HFFc6 (cell line): ENCODE data around the gene LRRC10B. TPM values are rescaled to one million over a fixed set of nuclear protein-coding genes. Genes with fewer than 3 reads are reported as not detected.

Experiments used
- DNase-seq: peaks from one replicate; pipeline ENCODE4 v3.0.0-alpha.2; 2018
- H3K27ac Mint-ChIP-seq: 2 replicates; pipeline ENCODE4 v1.8.0; 2020; ENCODE audit warnings: mild to moderate bottlenecking, mixed read lengths
- H3K27me3 Mint-ChIP-seq: 2 replicates; pipeline ENCODE4 v1.8.0; 2021; ENCODE audit warnings: mild to moderate bottlenecking, moderate library complexity, mixed read lengths; ENCODE audit not compliant: insufficient read depth
- H3K36me3 Mint-ChIP-seq: 2 replicates; pipeline ENCODE4 v1.8.0; 2021; ENCODE audit warnings: low read depth, mixed read lengths
- H3K4me1 Mint-ChIP-seq: 2 replicates; pipeline ENCODE4 v1.8.0; 2020; ENCODE audit warnings: low read depth, mixed read lengths
- H3K4me3 Mint-ChIP-seq: 2 replicates; pipeline ENCODE4 v1.8.0; 2020; ENCODE audit warnings: mild to moderate bottlenecking, moderate library complexity, mixed read lengths
- H3K9me3 Mint-ChIP-seq: 2 replicates; pipeline ENCODE4 v1.8.0; 2020; ENCODE audit warnings: mild to moderate bottlenecking, mixed read lengths
- CTCF ChIP-seq: fragments of 200-600 bp; sonication (generic); IDR thresholded peaks from 2 replicates; pipeline ENCODE4 v1.5.0; 2021; ENCODE audit warnings: antibody characterized with exemption, mild to moderate bottlenecking
- total RNA-seq, 6 experiments: library from RNA; stranded (reverse); fragmentation: NEBNext Ultra II Directional; extraction: Animal tissue kit (Norgen Biotek cat#: 25700); gene quantifications; 2 replicates in 1 of 6; 3 replicates in 5 of 6; pipeline ENCODE4 v1.2.3, GENCODE V29; 2021

The LRRC10B gene
- total RNA-seq, 6 experiments from 2014 or later: not detected

GRCh38 chr11:61526229-61526628, 17.7 kb downstream of the LRRC10B start:
- Mint-ChIP-seq H3K4me3 (no peak overlapping the region), H3K36me3 (no peaks in the 10 kb centered on the region), H3K27ac (no peak overlapping the region), H3K27me3 (peaks cover 69% of the 10 kb centered on the region), H3K9me3 (no peaks in the 10 kb centered on the region), H3K4me1 (no peaks in the 10 kb centered on the region)
- TF ChIP-seq CTCF: no peak
- no peak for DNase-seq

GRCh38 chr11:61526956-61527731, 18.6 kb downstream of the LRRC10B start:
- no peak for DNase-seq
- peaks cover 69% of the 10 kb centered on the region for H3K27me3 Mint-ChIP-seq
- no peaks in the 10 kb centered on the region for H3K36me3 Mint-ChIP-seq
- no peak overlapping the region for H3K4me3 Mint-ChIP-seq
- no peaks in the 10 kb centered on the region for H3K9me3 Mint-ChIP-seq
- no peak for TF ChIP-seq CTCF
- no peaks in the 10 kb centered on the region for H3K4me1 Mint-ChIP-seq
- H3K27ac Mint-ChIP-seq: no peak overlapping the region

GRCh38 chr11:61528114-61528513, 19.6 kb downstream of the LRRC10B start:
- H3K27me3 Mint-ChIP-seq: peaks cover 66% of the 10 kb centered on the region

GRCh38 chr11:61529537-61530225, 21.1 kb downstream of the LRRC10B start:
- Mint-ChIP-seq H3K4me3 (no peak overlapping the region), H3K27ac (no peak overlapping the region), H3K4me1 (no peaks in the 10 kb centered on the region), H3K36me3 (no peaks in the 10 kb centered on the region), H3K27me3 (peaks cover 56% of the 10 kb centered on the region), H3K9me3 (no peaks in the 10 kb centered on the region)
- no peak for TF ChIP-seq CTCF
- DNase-seq: no peak

More at GRCh38 chr11:61528114-61528513, 19.6 kb downstream of the LRRC10B start:
- Mint-ChIP-seq H3K9me3 (no peaks in the 10 kb centered on the region), H3K36me3 (no peaks in the 10 kb centered on the region), H3K27ac (no peak overlapping the region), H3K4me3 (no peak overlapping the region), H3K4me1 (no peaks in the 10 kb centered on the region)
- no peak for TF ChIP-seq CTCF
- no peak for DNase-seq

- TF ChIP-seq CTCF: no peak
- no peak overlapping the region for H3K4me3 Mint-ChIP-seq
- H3K9me3 Mint-ChIP-seq: no peaks in the 10 kb centered on the region
- no peak overlapping the region for H3K27ac Mint-ChIP-seq
- no peaks in the 10 kb centered on the region for H3K36me3 Mint-ChIP-seq
- H3K4me1 Mint-ChIP-seq: no peaks in the 10 kb centered on the region
- H3K27me3 Mint-ChIP-seq: peaks cover 49% of the 10 kb centered on the region
- DNase-seq: no peak
Observed at GRCh38 chr11:61531044-61531443, 22.5 kb downstream of the LRRC10B start.
